Endometrial microvascular endothelial cells (primary cell): ENCODE data around the gene CST6. TPM values are rescaled to one million over a fixed set of nuclear protein-coding genes. Genes with fewer than 3 reads are reported as not detected.
"Not testable (repeated sequence)": the region's sequence is repeated elsewhere in the genome, so short reads cannot be mapped to it uniquely, and the experiment has no call there.

Experiments used
- in situ Hi-C: cut with HindIII; loops from 2 replicates; pipeline ENCODE4 v1.10.0; 2017; ENCODE audit warnings: low sequenced_read_pairs, low pct_unique_long_range_greater_than_20kb; ENCODE audit errors: inconsistent ontology term
- total RNA-seq: library from RNA; depleted of rRNA; stranded (reverse); fragments of >200 nt; gene quantifications from one replicate; pipeline ENCODE4 v1.2.3, GENCODE V29; 2015; ENCODE audit errors: inconsistent ontology term

The CST6 gene
- total RNA-seq, 1 donor from 2014 or later, result not detected

GRCh38 chr11:66012946-66013761 lies 1.3 kb downstream of the CST6 start:
- in situ Hi-C loops, result no loop called here

- in situ Hi-C loops, result no loop called here
Measured at GRCh38 chr11:66013762-66014100, 1.9 kb downstream of the CST6 start.

- in situ Hi-C loops, result no loop called here
Measured at GRCh38 chr11:66014804-66015453, 3.1 kb downstream of the CST6 start.

- in situ Hi-C loops, result no loop called here
Measured at GRCh38 chr11:66015454-66015881, 3.7 kb downstream of the CST6 start.

GRCh38 chr11:66015936-66016792 lies 4.4 kb downstream of the CST6 start:
- in situ Hi-C loops, result no loop called here

GRCh38 chr11:66016793-66017177 lies 5.0 kb downstream of the CST6 start:
- in situ Hi-C loops, result no loop called here

- in situ Hi-C loops, result no loop called here
Measured at GRCh38 chr11:66017321-66017720, 5.5 kb downstream of the CST6 start.

GRCh38 chr11:66020212-66020611 lies 8.4 kb downstream of the CST6 start:
- in situ Hi-C loops, result no loop called here

- in situ Hi-C loops, result no loop called here
Measured at GRCh38 chr11:66020618-66021357, 9.0 kb downstream of the CST6 start.

GRCh38 chr11:66022401-66023185 lies 10.8 kb downstream of the CST6 start:
- in situ Hi-C loops, result no loop called here

GRCh38 chr11:66023186-66023440 lies 11.3 kb downstream of the CST6 start:
- in situ Hi-C loops, result not testable (repeated sequence)

GRCh38 chr11:66026017-66026529 lies 14.3 kb downstream of the CST6 start, which contains the start of gene CATSPER1:
Gene CATSPER1, minus strand, starts transcription at chr11:66026479. Its CDS starts 100 bp downstream, at chr11:66026379.
- in situ Hi-C loops, result no loop called here

- in situ Hi-C loops, result no loop called here
Measured at GRCh38 chr11:66032957-66033735, 21.3 kb downstream of the CST6 start.

- in situ Hi-C loops, result no loop called here
Measured at GRCh38 chr11:66035653-66036333, 24.0 kb downstream of the CST6 start.

- in situ Hi-C loops, result no loop called here
Measured at GRCh38 chr11:66036334-66036710, 24.5 kb downstream of the CST6 start.

- in situ Hi-C loops, result no loop called here
Measured at GRCh38 chr11:66037327-66037726, 25.5 kb downstream of the CST6 start.

GRCh38 chr11:66039765-66040164 lies 28.0 kb downstream of the CST6 start:
- in situ Hi-C loops, result no loop called here
